Measurements from ENCODE around the gene HDAC9. TPM values are rescaled to one million over a fixed set of nuclear protein-coding genes. Genes with fewer than 3 reads are reported as not detected.

The HDAC9 gene
- total RNA-seq, 1 donor from 2014 or later = 21.7 TPM

DNA sequence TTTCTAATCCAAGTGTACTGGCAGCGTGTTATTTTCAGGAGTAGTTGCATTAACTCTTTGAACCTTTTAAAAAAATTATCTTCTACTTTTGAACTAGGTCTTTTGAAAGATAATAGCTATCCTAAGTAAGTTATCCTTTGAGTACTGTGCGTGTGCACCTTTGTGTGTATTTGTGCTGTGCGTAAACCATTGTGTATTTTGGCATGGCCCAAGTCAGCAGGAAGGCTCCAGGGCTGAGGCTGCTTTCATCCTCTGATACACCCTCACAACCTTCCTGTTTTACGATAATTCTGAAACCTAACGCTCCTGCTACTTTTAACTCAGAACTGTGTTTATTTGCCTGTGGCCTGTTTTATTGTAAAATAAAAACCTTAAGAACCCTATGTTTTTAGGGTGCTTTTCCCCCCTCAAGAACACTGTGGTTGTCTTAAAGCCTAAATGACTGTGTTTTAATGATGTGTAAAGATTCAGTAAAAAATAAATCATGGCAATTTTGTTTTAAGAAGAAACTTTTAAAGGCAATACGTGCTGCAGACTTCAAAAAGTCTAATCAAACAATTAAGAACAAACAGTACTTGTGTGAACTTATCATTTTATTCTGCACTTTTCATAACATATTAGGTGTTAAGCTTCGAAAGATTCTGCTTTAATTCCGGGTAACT, 57.5 kb downstream of the HDAC9 start:
- DNase-seq (ENCODE audit: low spot score) = no peak

GRCh38 chr7:18553605-18554003, 58.1 kb downstream of the HDAC9 start:
- no peak for DNase-seq (ENCODE audit: low spot score)

GRCh38 chr7:18555120-18555519, 59.6 kb downstream of the HDAC9 start:
- DNase-seq (ENCODE audit: low spot score) = no peak

GRCh38 chr7:18555968-18556367, 60.4 kb downstream of the HDAC9 start:
- DNase-seq (ENCODE audit: low spot score) = no peak

GRCh38 chr7:18558503-18558902, 63.0 kb downstream of the HDAC9 start:
- DNase-seq (ENCODE audit: low spot score) = no peak

GRCh38 chr7:18558910-18559309, 63.4 kb downstream of the HDAC9 start:
- no peak for DNase-seq (ENCODE audit: low spot score)

- DNase-seq (ENCODE audit: low spot score) = no peak
Measured at GRCh38 chr7:18559756-18560155, 64.2 kb downstream of the HDAC9 start.

GRCh38 chr7:18564779-18565178, 69.2 kb downstream of the HDAC9 start:
- no peak for DNase-seq (ENCODE audit: low spot score)

GRCh38 chr7:18565337-18565736, 69.8 kb downstream of the HDAC9 start:
- DNase-seq (ENCODE audit: low spot score) = no peak

- no peak for DNase-seq (ENCODE audit: low spot score)
Measured at GRCh38 chr7:18566205-18566604, 70.7 kb downstream of the HDAC9 start.

GRCh38 chr7:18566829-18567228, 71.3 kb downstream of the HDAC9 start:
- no peak for DNase-seq (ENCODE audit: low spot score)

- no peak for DNase-seq (ENCODE audit: low spot score)
Measured at GRCh38 chr7:18570441-18570840, 74.9 kb downstream of the HDAC9 start.

- DNase-seq (ENCODE audit: low spot score) = no peak
Measured at GRCh38 chr7:18570890-18571478, 75.4 kb downstream of the HDAC9 start.

- DNase-seq (ENCODE audit: low spot score) = no peak
Measured at GRCh38 chr7:18572154-18572553, 76.6 kb downstream of the HDAC9 start.

- no peak for DNase-seq (ENCODE audit: low spot score)
Measured at GRCh38 chr7:18572885-18573284, 77.3 kb downstream of the HDAC9 start.

- DNase-seq (ENCODE audit: low spot score) = no peak
Measured at GRCh38 chr7:18573410-18574234, 78.1 kb downstream of the HDAC9 start.

GRCh38 chr7:18574235-18574540, 78.6 kb downstream of the HDAC9 start:
- no peak for DNase-seq (ENCODE audit: low spot score)

DNA sequence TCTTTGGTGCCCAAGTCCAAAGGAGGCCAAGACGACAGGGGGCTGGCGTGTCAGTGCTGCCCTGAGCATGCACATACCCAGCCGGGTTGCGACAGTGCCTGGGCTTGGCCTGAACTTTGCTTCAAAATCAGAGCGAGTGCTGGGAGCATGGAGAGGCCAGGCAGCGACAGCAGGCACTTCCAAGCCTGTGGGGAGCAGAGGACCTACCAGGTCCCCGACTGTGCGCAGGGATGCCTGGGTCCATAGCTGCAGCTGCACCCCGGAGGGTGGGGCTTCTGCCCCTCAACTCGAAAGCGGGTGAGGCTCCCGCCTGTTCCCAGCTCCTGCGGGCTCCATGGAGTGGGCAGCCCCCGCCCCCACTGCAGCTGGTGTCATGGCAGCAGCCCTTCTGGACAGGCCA, 79.1 kb downstream of the HDAC9 start:
- no peak for DNase-seq (ENCODE audit: low spot score)

DNA sequence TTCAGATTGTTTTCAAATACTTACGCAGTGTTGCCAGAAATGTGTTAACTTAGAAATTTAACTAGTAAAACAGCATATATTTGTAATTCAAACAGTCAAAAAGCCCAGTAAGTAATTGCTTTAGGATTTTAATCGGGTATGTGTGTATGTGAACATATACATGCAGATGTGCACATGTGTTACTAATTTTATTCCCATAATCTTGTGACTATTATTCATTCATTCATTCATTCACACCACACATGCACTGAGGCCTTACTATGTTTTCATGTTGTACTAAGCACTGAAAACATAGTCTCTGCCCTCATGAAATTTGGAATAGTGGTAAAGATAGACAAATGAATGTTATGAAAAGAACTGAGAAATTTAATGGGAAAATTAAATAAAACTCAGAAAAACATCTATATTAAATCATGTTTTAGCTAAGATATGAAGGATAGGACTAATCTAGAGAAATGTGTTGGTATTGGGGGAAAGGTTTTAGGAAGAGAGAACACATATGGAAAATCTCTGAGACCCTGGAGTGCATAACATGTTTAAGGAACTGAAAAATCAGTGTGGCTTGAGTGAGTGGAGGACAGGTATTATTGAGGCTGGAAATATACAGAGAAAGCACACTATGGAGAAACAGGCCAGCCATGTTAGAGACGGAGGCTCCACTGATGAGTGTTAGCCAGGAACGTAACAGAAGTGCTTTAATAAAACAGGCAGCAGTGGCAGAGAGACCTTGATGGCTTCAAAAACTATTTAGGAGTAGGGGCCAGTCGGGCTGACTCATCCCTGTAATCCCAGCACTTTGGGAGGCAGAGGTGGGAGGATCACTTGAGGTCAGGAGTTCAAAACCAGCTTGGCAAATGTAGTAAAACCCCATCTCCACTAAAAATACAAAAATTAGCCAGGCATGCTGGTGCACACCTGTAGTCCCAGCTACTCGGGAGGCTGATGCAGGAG, 80.3 kb downstream of the HDAC9 start:
- DNase-seq (ENCODE audit: low spot score) = no peak

GRCh38 chr7:18577096-18577771, 81.7 kb downstream of the HDAC9 start:
- DNase-seq (ENCODE audit: low spot score) = no peak

- DNase-seq (ENCODE audit: low spot score) = no peak
Measured at GRCh38 chr7:18579698-18580097, 84.1 kb downstream of the HDAC9 start.
